ENCODE data around the gene COG5. TPM values are rescaled to one million over a fixed set of nuclear protein-coding genes. Genes with fewer than 3 reads are reported as not detected.

Gene COG5
- total RNA-seq, 1 experiment from 2014 or later, result 20.2 TPM

DNA sequence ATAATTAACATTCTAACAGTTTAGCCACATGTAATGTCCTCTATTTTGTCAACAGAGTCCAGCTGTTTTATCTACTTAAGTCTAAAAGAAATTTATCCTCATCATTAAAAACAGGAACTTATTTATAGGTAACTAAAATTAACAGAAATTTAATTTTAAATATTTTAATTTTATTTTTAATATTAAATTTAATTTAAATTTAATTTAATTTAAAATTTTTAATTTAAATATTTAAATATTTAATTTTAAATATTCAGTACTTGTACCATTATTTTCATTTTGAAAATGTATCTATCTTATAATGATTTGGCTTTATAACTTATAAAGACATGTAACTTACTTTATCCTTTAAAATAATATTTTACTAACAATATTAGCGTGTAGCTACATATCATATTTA lies 94.9 kb downstream of the COG5 start:
- no peak overlapping the region for H3K27ac ChIP-seq (ENCODE audit: insufficient read length, low read depth, low read length)
- H2BK120ac ChIP-seq (ENCODE audit: low read depth, low read length, poor library complexity, severe bottlenecking), result no peak overlapping the region

More for the DNA sequence above, 94.9 kb downstream of the COG5 start:
- Mint-ChIP-seq H3K9me3 (no peaks in the 10 kb centered on the region), H3K4me3 (no peak overlapping the region), H3K27me3 (ENCODE audit: low read depth) (no peaks in the 10 kb centered on the region), H3K4me1 (peaks cover 13 to 18% of the 10 kb centered on the region in 2 experiments), H3K36me3 (ENCODE audit: insufficient read depth in 1 of 3, low read depth in 3 of 3) (no peaks in the 10 kb centered on the region), H3K27ac (no peak overlapping the region)
- Histone ChIP-seq H3K9me3 (ENCODE audit: control insufficient read depth, low read depth, low read length) (no peaks in the 10 kb centered on the region), H2BK15ac (ENCODE audit: low read depth, low read length) (no peak overlapping the region), H3T11ph (ENCODE audit: low read length) (no peak overlapping the region), H4K8ac (replicated peaks; ENCODE audit: insufficient read length, low read depth, low read length) (no peak overlapping the region), H3K27me3 (ENCODE audit: insufficient read depth, low read length) (no peaks in the 10 kb centered on the region), H3K79me1 (ENCODE audit: insufficient read depth, low read depth, low read length, poor library complexity, severe bottlenecking) (no peaks in the 10 kb centered on the region), H3K9ac (ENCODE audit: extremely low read depth, insufficient read length, low read length) (no peak overlapping the region), H3K23me2 (ENCODE audit: insufficient read length, low read depth, low read length, poor library complexity, severe bottlenecking) (no peaks in the 10 kb centered on the region), H3K23ac (ENCODE audit: insufficient read length, low read depth, low read length) (no peak overlapping the region), H3K4me2 (ENCODE audit: insufficient read depth, insufficient read length, low read length) (no peak overlapping the region), H3K79me2 (ENCODE audit: insufficient read depth, low read length) (no peaks in the 10 kb centered on the region), H3K18ac (ENCODE audit: insufficient read length, low read depth, low read length) (no peak overlapping the region), H4K91ac (ENCODE audit: insufficient read length, low read depth, low read length) (no peak overlapping the region), H2AK5ac (ENCODE audit: insufficient read length, low read length) (no peak overlapping the region), H2BK5ac (ENCODE audit: insufficient read length, low read length) (no peak overlapping the region), H3K4me1 (ENCODE audit: insufficient read depth, low read length) (no peaks in the 10 kb centered on the region), H4K20me1 (ENCODE audit: control insufficient read depth, insufficient read depth, insufficient read length) (no peaks in the 10 kb centered on the region), H2BK12ac (ENCODE audit: insufficient read length, low read depth, low read length) (no peak overlapping the region), H2AFZ (ENCODE audit: low read length) (no peak overlapping the region), H3K14ac (ENCODE audit: insufficient read depth, low read length) (no peak overlapping the region), H2BK20ac (ENCODE audit: low read depth, low read length, poor library complexity, severe bottlenecking) (no peak overlapping the region), H4K5ac (ENCODE audit: insufficient read length, low read depth, low read length) (no peak overlapping the region), H3K4ac (ENCODE audit: low read depth, low read length) (no peak overlapping the region), H3K56ac (ENCODE audit: insufficient read length, low read depth, low read length) (no peak overlapping the region)
- no peak for DNase-seq
- TF ChIP-seq, protein P1, sequence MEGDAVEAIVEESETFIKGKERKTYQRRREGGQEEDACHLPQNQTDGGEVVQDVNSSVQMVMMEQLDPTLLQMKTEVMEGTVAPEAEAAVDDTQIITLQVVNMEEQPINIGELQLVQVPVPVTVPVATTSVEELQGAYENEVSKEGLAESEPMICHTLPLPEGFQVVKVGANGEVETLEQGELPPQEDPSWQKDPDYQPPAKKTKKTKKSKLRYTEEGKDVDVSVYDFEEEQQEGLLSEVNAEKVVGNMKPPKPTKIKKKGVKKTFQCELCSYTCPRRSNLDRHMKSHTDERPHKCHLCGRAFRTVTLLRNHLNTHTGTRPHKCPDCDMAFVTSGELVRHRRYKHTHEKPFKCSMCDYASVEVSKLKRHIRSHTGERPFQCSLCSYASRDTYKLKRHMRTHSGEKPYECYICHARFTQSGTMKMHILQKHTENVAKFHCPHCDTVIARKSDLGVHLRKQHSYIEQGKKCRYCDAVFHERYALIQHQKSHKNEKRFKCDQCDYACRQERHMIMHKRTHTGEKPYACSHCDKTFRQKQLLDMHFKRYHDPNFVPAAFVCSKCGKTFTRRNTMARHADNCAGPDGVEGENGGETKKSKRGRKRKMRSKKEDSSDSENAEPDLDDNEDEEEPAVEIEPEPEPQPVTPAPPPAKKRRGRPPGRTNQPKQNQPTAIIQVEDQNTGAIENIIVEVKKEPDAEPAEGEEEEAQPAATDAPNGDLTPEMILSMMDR (conservative IDR thresholded peaks at IDR 0.05), result no peak
- WGBS (ENCODE audit: extremely low coverage, insufficient read length, low lambda C conversion rate), result no CpG with 5 or more reads among the region's 1 CpG

Data from H9 (cell line).